HCT116 (cell line): Measurements from ENCODE around the gene FBXO7. TPM values are rescaled to one million over a fixed set of nuclear protein-coding genes. Genes with fewer than 3 reads are reported as not detected.

Experiments used
- ATAC-seq: fragments of 200-7000 bp; cut with Tn5 transposase; 2 replicates; pipeline ENCODE4 v1.9.1; 2020; ENCODE audit warnings: mild to moderate bottlenecking, moderate library complexity
- BruUV-seq: library from RNA; stranded (reverse); fragments of 400-500 nt; replicated peaks from 2 replicates; lab custom pipeline; 2021; lab: Mats Ljungman, UMichigan
- CTCF ChIA-PET: fragments of 300-600 bp; sonication (Branson Sonifier 250); formaldehyde crosslinking; loops from one replicate; lab custom pipeline; 2021; ENCODE audit warnings: antibody characterized with exemption; lab: Charles Lee
- POLR2A ChIA-PET: fragments of 300-600, 350-600 bp; sonication (Branson Sonifier 250); formaldehyde crosslinking; loops from one replicate; lab custom pipeline; 2021; ENCODE audit warnings: antibody characterized with exemption; lab: Charles Lee
- RAD21 ChIA-PET, 2 experiments: fragments of 300-600 bp; sonication (Branson Sonifier 250); formaldehyde crosslinking; loops; one replicate each; lab custom pipeline; 2023; ENCODE audit warnings: low total read pairs in 2 of 2; ENCODE audit not compliant: uncharacterized antibody in 2 of 2, unreplicated experiment in 2 of 2, low non-redundant PET in 1 of 2; lab: Charles Lee
- DNase-seq: peaks from one replicate; pipeline ENCODE4 v3.0.0-alpha.2; 2010; ENCODE audit warnings: low read depth, low spot score
- H2AFZ ChIP-seq: fragments of 200-600 bp; shearing (Covaris generic), sonication (generic); 2 replicates; pipeline ENCODE4 v1.6.1; 2017; ENCODE audit warnings: low read depth, mixed run types, mixed read lengths, antibody characterized with exemption, low read length; ENCODE audit not compliant: poor library complexity, severe bottlenecking
- H3K27ac ChIP-seq: 2 replicates; pipeline ENCODE4 v1.5.1; 2012; ENCODE audit warnings: low read depth, low read length
- H3K27me3 ChIP-seq: fragments of 200-600 bp; sonication (generic); 2 replicates; pipeline ENCODE4 v1.6.1; 2016; ENCODE audit warnings: mixed run types, low read length, mixed read lengths; ENCODE audit not compliant: insufficient read depth
- H3K36me3 ChIP-seq, 2 experiments: fragments of 200-500 bp in 1 of 2; fragments of 200-600 bp in 1 of 2; sonication (Bioruptor generic) in 1 of 2; sonication (generic) in 1 of 2; 2 replicates each; pipeline versions ENCODE4 v1.5.1 to v1.6.1; 2014 to 2016; ENCODE audit warnings: low read length in 2 of 2, inconsistent platforms in 1 of 2, mixed read lengths in 1 of 2, mixed run types in 1 of 2; ENCODE audit not compliant: insufficient read depth in 2 of 2, control insufficient read depth in 1 of 2
- H3K4me1 ChIP-seq, 2 experiments: fragments of 200-600 bp in 1 of 2; sonication (generic) in 1 of 2; 2 replicates each; pipeline versions ENCODE4 v1.5.1 to v1.6.1; 2012 to 2017; ENCODE audit warnings: low read length in 2 of 2, inconsistent platforms in 1 of 2, mild to moderate bottlenecking in 1 of 2, mixed read lengths in 1 of 2, mixed run types in 1 of 2, moderate library complexity in 1 of 2; ENCODE audit not compliant: insufficient read depth in 2 of 2, control insufficient read depth in 1 of 2
- H3K4me2 ChIP-seq: fragments of 200-600 bp; sonication (generic); 2 replicates; pipeline ENCODE4 v1.6.1; 2017; ENCODE audit warnings: mixed run types, low read length, mixed read lengths
- H3K4me3 ChIP-seq, 2 experiments: fragments of 200-600 bp in 1 of 2; sonication (generic) in 1 of 2; replicated peaks in 1 of 2; 2 replicates each; pipeline ENCODE4 v1.5.1; 2011 to 2016; ENCODE audit warnings: low read length in 2 of 2, control low read depth in 1 of 2, low read depth in 1 of 2, mild to moderate bottlenecking in 1 of 2, mixed read lengths in 1 of 2, mixed run types in 1 of 2
- H3K79me2 ChIP-seq: fragments of 200-600 bp; sonication (generic); 2 replicates; pipeline ENCODE4 v1.6.1; 2017; ENCODE audit warnings: mild to moderate bottlenecking, mixed run types, low read length, moderate library complexity, mixed read lengths; ENCODE audit not compliant: insufficient read depth
- H3K9ac ChIP-seq: fragments of 200-600 bp; sonication (generic); 2 replicates; pipeline ENCODE4 v1.6.1; 2016; ENCODE audit warnings: low read length, mixed read lengths
- H3K9me2 ChIP-seq: fragments of 200-600 bp; sonication (generic), shearing (Covaris generic); 2 replicates; pipeline ENCODE4 v1.6.1; 2017; ENCODE audit warnings: mixed run types, mild to moderate bottlenecking, moderate library complexity; ENCODE audit not compliant: insufficient read depth
- H3K9me3 ChIP-seq, 2 experiments: fragments of 200-500 bp in 1 of 2; fragments of 200-600 bp in 1 of 2; sonication (Bioruptor generic) in 1 of 2; sonication (generic) in 1 of 2; 2 replicates each; pipeline ENCODE4 v1.6.1; 2014 to 2017; ENCODE audit warnings: low read length in 2 of 2, mixed read lengths in 2 of 2, inconsistent platforms in 1 of 2, low read depth in 1 of 2, mild to moderate bottlenecking in 1 of 2, mixed run types in 1 of 2, moderate library complexity in 1 of 2; ENCODE audit not compliant: control insufficient read depth in 1 of 2, insufficient read depth in 1 of 2
- H4K20me1 ChIP-seq: fragments of 200-600 bp; sonication (generic), shearing (Covaris generic); 2 replicates; pipeline ENCODE4 v1.6.1; 2017; ENCODE audit warnings: mixed run types, mild to moderate bottlenecking, moderate library complexity; ENCODE audit not compliant: insufficient read depth
- CEBPB ChIP-seq: IDR thresholded peaks from 2 replicates; pipeline ENCODE4 v1.6.1; 2012; ENCODE audit warnings: low read depth
- FOSL1 ChIP-seq: IDR thresholded peaks from 2 replicates; pipeline ENCODE4 v1.6.1; 2012; ENCODE audit warnings: low read depth
- JUND ChIP-seq: IDR thresholded peaks from 2 replicates; pipeline ENCODE4 v1.6.1; 2012
- POLR2A ChIP-seq: IDR thresholded peaks from 2 replicates; pipeline ENCODE4 v1.7.0; 2011; ENCODE audit warnings: borderline replicate concordance; ENCODE audit not compliant: insufficient read depth, insufficient read length; ENCODE audit errors: extremely low read depth
- RAD21 ChIP-seq: IDR thresholded peaks from 2 replicates; pipeline ENCODE4 v1.6.1; 2012; ENCODE audit warnings: low read depth, mild to moderate bottlenecking
- SIN3A ChIP-seq: IDR thresholded peaks from 2 replicates; pipeline ENCODE4 v1.6.1; 2012; ENCODE audit warnings: low read depth
- SRF ChIP-seq: IDR thresholded peaks from 2 replicates; pipeline ENCODE4 v1.6.1; 2012; ENCODE audit warnings: low read depth
- TCF7L2 ChIP-seq: IDR thresholded peaks from 2 replicates; pipeline ENCODE4 v1.7.0; 2011; ENCODE audit warnings: borderline replicate concordance, inconsistent platforms; ENCODE audit not compliant: insufficient read depth, insufficient read length; ENCODE audit errors: extremely low read depth
- ZFX ChIP-seq: fragments of 450-650 bp; IDR thresholded peaks from 2 replicates; pipeline ENCODE4 v1.6.1; 2017
- ZNF274 ChIP-seq: fragments of 200-500 bp; sonication (Bioruptor generic); IDR thresholded peaks from 2 replicates; pipeline ENCODE4 v1.6.1; 2014; ENCODE audit warnings: mild to moderate bottlenecking, low read depth, low read length, inconsistent platforms
- intact Hi-C: fragments of 100-400 bp; cut with micrococcal nuclease; formaldehyde crosslinking; loops from 2 replicates; pipeline ENCODE4 v1.10.0; 2022
- total RNA-seq: library from RNA; stranded (reverse); gene quantifications from one replicate; pipeline ENCODE4 v1.2.1, GENCODE V29; 2021; ENCODE audit not compliant: unreplicated experiment
- TF ChIP-seq, protein P1 (sequence below): IDR thresholded peaks from 2 replicates; pipeline ENCODE4 v1.6.1; 2012; ENCODE audit warnings: low read depth
- TF ChIP-seq, protein P2 (sequence below), 3 experiments: fragments of 200-600 bp in 1 of 3; sonication (generic) in 1 of 3; IDR thresholded peaks in 2 of 3; conservative IDR thresholded peaks in 1 of 3; 2 replicates each; pipeline ENCODE4 v1.5.1; 2012 to 2017; ENCODE audit warnings: low read depth in 2 of 3, low read length in 2 of 3, antibody characterized with exemption in 1 of 3, borderline replicate concordance in 1 of 3, control low read depth in 1 of 3, mild to moderate bottlenecking in 1 of 3, mixed read lengths in 1 of 3, mixed run types in 1 of 3, moderate library complexity in 1 of 3; ENCODE audit not compliant: insufficient read depth in 1 of 3
- TF ChIP-seq, protein P3 (sequence below): IDR thresholded peaks from 2 replicates; pipeline ENCODE4 v1.6.1; 2012

The FBXO7 gene
- total RNA-seq, 1 experiment from 2014 or later, result 69.2 TPM

DNA sequence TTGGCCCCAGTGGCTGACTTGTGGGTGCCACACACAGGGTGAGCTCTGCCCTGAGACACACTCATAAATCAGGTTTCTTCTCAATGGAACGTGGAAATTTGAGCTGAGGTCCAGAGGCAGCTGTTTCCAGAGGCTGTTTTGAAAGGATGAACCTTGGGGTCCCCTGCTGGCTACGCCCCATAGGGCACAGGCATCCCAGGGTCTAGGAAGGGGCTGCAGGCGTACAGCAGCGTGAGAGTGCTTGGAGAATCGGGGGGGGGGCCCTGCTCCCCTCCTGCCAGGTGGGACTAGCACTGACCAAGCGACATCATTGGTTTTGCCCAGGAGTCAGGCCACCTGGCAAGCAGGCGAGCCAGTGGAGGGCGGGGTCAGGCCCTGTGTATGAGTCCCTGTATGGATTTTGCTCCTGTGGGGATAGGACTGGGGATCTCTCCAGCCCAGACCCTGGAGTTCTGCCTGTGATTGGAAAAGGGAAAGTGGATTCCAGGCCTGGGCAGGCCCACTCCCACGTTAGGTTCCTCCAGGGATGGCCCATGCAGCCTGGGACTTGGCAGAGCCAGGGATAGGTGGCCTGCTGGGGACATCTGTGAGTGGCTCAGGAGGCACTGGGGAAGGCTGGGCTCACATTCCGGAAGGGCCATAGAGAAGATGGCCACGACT is 61.0 kb downstream of the FBXO7 start:
- Histone ChIP-seq H3K27ac (no peak overlapping the region), H3K4me2 (no peak overlapping the region), H3K9me2 (no peaks in the 10 kb centered on the region), H3K36me3 (no peaks in the 10 kb centered on the region), H3K4me1 (no peaks in the 10 kb centered on the region; a peak in 1 of 4 replicates), H4K20me1 (no peaks in the 10 kb centered on the region), H3K27me3 (peaks cover 18% of the 10 kb centered on the region), H2AFZ (no peak overlapping the region), H3K9ac (no peak overlapping the region), H3K79me2 (no peaks in the 10 kb centered on the region), H3K4me3 (no peak overlapping the region), H3K9me3 (no peaks in the 10 kb centered on the region)
- intact Hi-C loops, result no loop called here
- DNase-seq (no peak), ATAC-seq (no peak)
- TF ChIP-seq POLR2A, result no peak
- no peak for TF ChIP-seq FOSL1
- TF ChIP-seq SRF, result no peak
- TF ChIP-seq CEBPB, result no peak
- TF ChIP-seq ZNF274, result no peak
- no peak for TF ChIP-seq TCF7L2
- TF ChIP-seq SIN3A, result no peak
- TF ChIP-seq JUND, result no peak
- TF ChIP-seq, protein P1, sequence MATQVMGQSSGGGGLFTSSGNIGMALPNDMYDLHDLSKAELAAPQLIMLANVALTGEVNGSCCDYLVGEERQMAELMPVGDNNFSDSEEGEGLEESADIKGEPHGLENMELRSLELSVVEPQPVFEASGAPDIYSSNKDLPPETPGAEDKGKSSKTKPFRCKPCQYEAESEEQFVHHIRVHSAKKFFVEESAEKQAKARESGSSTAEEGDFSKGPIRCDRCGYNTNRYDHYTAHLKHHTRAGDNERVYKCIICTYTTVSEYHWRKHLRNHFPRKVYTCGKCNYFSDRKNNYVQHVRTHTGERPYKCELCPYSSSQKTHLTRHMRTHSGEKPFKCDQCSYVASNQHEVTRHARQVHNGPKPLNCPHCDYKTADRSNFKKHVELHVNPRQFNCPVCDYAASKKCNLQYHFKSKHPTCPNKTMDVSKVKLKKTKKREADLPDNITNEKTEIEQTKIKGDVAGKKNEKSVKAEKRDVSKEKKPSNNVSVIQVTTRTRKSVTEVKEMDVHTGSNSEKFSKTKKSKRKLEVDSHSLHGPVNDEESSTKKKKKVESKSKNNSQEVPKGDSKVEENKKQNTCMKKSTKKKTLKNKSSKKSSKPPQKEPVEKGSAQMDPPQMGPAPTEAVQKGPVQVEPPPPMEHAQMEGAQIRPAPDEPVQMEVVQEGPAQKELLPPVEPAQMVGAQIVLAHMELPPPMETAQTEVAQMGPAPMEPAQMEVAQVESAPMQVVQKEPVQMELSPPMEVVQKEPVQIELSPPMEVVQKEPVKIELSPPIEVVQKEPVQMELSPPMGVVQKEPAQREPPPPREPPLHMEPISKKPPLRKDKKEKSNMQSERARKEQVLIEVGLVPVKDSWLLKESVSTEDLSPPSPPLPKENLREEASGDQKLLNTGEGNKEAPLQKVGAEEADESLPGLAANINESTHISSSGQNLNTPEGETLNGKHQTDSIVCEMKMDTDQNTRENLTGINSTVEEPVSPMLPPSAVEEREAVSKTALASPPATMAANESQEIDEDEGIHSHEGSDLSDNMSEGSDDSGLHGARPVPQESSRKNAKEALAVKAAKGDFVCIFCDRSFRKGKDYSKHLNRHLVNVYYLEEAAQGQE, result no peak
- TF ChIP-seq, protein P2, sequence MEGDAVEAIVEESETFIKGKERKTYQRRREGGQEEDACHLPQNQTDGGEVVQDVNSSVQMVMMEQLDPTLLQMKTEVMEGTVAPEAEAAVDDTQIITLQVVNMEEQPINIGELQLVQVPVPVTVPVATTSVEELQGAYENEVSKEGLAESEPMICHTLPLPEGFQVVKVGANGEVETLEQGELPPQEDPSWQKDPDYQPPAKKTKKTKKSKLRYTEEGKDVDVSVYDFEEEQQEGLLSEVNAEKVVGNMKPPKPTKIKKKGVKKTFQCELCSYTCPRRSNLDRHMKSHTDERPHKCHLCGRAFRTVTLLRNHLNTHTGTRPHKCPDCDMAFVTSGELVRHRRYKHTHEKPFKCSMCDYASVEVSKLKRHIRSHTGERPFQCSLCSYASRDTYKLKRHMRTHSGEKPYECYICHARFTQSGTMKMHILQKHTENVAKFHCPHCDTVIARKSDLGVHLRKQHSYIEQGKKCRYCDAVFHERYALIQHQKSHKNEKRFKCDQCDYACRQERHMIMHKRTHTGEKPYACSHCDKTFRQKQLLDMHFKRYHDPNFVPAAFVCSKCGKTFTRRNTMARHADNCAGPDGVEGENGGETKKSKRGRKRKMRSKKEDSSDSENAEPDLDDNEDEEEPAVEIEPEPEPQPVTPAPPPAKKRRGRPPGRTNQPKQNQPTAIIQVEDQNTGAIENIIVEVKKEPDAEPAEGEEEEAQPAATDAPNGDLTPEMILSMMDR (IDR thresholded peaks at IDR 0.05 in 2 of 3, conservative IDR thresholded peaks at IDR 0.05 in 1 of 3; ENCODE audit: borderline replicate concordance in 1 of 3, insufficient read depth in 1 of 3, low read depth in 2 of 3, low read length in 2 of 3), result no peak
- TF ChIP-seq, protein P3, sequence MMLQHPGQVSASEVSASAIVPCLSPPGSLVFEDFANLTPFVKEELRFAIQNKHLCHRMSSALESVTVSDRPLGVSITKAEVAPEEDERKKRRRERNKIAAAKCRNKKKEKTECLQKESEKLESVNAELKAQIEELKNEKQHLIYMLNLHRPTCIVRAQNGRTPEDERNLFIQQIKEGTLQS, result no peak
- no peak for TF ChIP-seq RAD21
- no peak for TF ChIP-seq ZFX
- ChIA-PET POLR2A (interaction anchor here (0.5 kb wide), 1 partner anchor 332 kb away, joined by 3 read pairs; no protein-coding TSS in a partner anchor), RAD21 (no interaction called here), CTCF (no interaction called here)
- no TSS peak for BruUV-seq
